Aorta (tissue), 5 donors: Measurements from ENCODE around the gene PDIA2. TPM values are rescaled to one million over a fixed set of nuclear protein-coding genes. Genes with fewer than 3 reads are reported as not detected.
A peak's percentile ranks its signal among the peaks of the same experiment; 100 is the strongest.

Source experiments
- ATAC-seq: fragments of 200-7000 bp; cut with Tn5 transposase; one replicate; pipeline ENCODE4 v1.9.1; 2022; ENCODE audit warnings: moderate library complexity; ENCODE audit not compliant: low FRiP score
- DNase-seq, 2 donors: peaks; one replicate each; pipeline ENCODE4 v3.0.0-alpha.2; 2020
- H3K27ac ChIP-seq, 2 donors: one replicate each; pipeline ENCODE4 v1.5.1; 2013; ENCODE audit warnings: low read length in 2 of 2, mild to moderate bottlenecking in 2 of 2, moderate library complexity in 2 of 2, control low read depth in 1 of 2, inconsistent platforms in 1 of 2, low read depth in 1 of 2
- H3K27me3 ChIP-seq, 2 donors: one replicate each; pipeline ENCODE4 v1.6.1; 2013; ENCODE audit warnings: control low read depth in 1 of 2, low read length in 1 of 2, mild to moderate bottlenecking in 1 of 2, moderate library complexity in 1 of 2; ENCODE audit not compliant: insufficient read depth in 2 of 2, control insufficient read depth in 1 of 2
- H3K36me3 ChIP-seq, 2 donors: one replicate each; pipeline ENCODE4 v1.6.1; 2013; ENCODE audit warnings: control low read depth in 1 of 2, low read length in 1 of 2, mild to moderate bottlenecking in 1 of 2; ENCODE audit not compliant: insufficient read depth in 2 of 2, control insufficient read depth in 1 of 2
- H3K4me1 ChIP-seq, 2 donors: one replicate each; pipeline ENCODE4 v1.6.1; 2013; ENCODE audit warnings: low read length in 2 of 2, control low read depth in 1 of 2, mild to moderate bottlenecking in 1 of 2, moderate library complexity in 1 of 2; ENCODE audit not compliant: insufficient read depth in 2 of 2, control insufficient read depth in 1 of 2
- H3K4me3 ChIP-seq, 2 donors: one replicate each; pipeline ENCODE4 v1.5.1; 2013; ENCODE audit warnings: low read length in 2 of 2, control low read depth in 1 of 2, mild to moderate bottlenecking in 1 of 2
- H3K9me3 ChIP-seq: one replicate; pipeline ENCODE4 v1.6.1; 2013; ENCODE audit warnings: mild to moderate bottlenecking, low read length; ENCODE audit not compliant: control insufficient read depth
- WGBS, 2 donors: extraction: QIAGEN DNeasy Blood & Tissue Kit; methylation state at CpG; one replicate each; pipeline ENCODE4 v1.1.7; 2013; 5-methylcytosine and 5-hydroxymethylcytosine counted together
- intact Hi-C, 2 donors: fragments of 100-400 bp; cut with DNase I; formaldehyde crosslinking; loops; one replicate each; pipeline versions ENCODE4 v1.14.2 to v1.15.0; 2022
- polyA plus RNA-seq, 2 donors: library from polyadenylated mRNA; stranded (reverse); fragments of 200-250 nt; gene quantifications; one replicate each; pipeline ENCODE4 v1.2.3, GENCODE V29; 2013
- total RNA-seq, 2 donors: library from RNA; stranded (reverse); fragmentation: NEBNext Ultra II Directional; extraction: Animal tissue kit (Norgen Biotek cat#: 25700); gene quantifications; one replicate each; pipeline ENCODE4 v1.2.1, GENCODE V29; 2021
- donor health status: healthy with polysubstance abuse.
- donor health status: Bipolar disorder and iron deficiency.
- donor health status: DM: no; HTN: no; CAD: no.
- donor health status: DM: no; HTN: no; CAD: no.
- donor health status: DM: yes; HTN: yes; CAD: no.

PDIA2 gene
- total and polyA plus RNA-seq, 4 donors = 1.6 to 6.3 (median 5.3) TPM; not detected in 1

DNA sequence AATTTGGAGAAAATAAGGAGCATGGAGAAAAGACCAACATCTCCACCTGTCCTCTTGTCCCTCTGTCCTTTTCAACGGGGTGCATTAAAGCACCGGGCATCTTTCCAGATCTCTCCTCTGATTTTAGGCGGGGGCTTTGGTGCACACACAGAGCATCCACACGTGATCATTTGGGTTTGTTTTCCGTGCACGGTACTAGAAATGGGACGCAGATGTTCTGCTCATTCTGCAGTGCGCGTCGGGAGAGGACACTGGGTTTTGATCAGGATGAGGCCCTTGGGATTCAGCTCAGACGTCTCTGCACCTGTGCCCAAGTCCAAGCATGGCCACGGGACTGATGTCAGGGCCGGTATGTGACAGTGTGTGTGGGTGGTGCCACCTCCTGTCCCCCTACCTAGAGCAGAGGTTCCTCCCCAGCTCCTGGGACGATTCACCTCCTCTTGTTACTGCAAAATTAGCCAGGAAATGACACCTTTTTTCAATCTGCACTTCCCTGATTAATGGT lies 31.9 kb downstream of the PDIA2 start:
- Histone ChIP-seq H3K9me3 (no peaks in the 10 kb centered on the region), H3K4me1 (no peaks in the 10 kb centered on the region), H3K4me3 (no peak overlapping the region), H3K27ac (no peak overlapping the region), H3K36me3 (peaks cover 0 to 1% of the 10 kb centered on the region in 2 donors), H3K27me3 (no peaks in the 10 kb centered on the region)
- ATAC-seq (no peak), DNase-seq (no peak)
- WGBS, 2 donors = 76 to 82% methylated on average over 14 of the region's 14 CpGs
- intact Hi-C loops = no loop called here

- Histone ChIP-seq H3K9me3 (no peaks in the 10 kb centered on the region), H3K27me3 (no peaks in the 10 kb centered on the region), H3K4me1 (no peaks in the 10 kb centered on the region), H3K4me3 (no peak overlapping the region), H3K36me3 (peaks cover 0 to 1% of the 10 kb centered on the region in 2 donors), H3K27ac (no peak overlapping the region)
- DNase-seq = no peak
- WGBS, 2 donors = 90 to 93% methylated on average over 19 of the region's 19 CpGs
- intact Hi-C loops = no loop called here
- no peak for ATAC-seq
Measured at GRCh38 chr16:316741-317464, 33.9 kb downstream of the PDIA2 start.

DNA sequence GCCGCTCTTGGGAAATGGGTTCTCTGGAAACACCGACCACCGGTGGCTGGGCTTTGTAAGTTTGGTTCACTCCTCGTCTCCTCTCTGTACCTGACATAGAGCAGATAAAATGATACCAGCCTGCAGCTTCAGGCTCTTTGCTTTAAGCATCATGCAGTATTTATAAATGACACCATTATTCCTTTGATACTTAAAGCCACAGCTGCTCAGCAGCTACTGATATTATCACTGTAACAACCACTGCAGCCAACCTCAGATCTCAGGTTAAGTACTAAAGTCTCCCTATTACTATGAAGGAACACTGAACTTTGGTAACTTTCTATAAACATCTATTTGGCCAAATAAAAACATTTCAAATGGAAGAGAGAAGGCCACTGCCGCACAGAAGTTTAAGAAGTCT lies 34.6 kb downstream of the PDIA2 start:
- Histone ChIP-seq H3K4me3 (no peak overlapping the region), H3K27me3 (no peaks in the 10 kb centered on the region), H3K27ac (no peak overlapping the region), H3K9me3 (no peaks in the 10 kb centered on the region), H3K36me3 (peaks cover 0 to 1% of the 10 kb centered on the region in 2 donors), H3K4me1 (no peaks in the 10 kb centered on the region)
- WGBS, 2 donors = 90 to 92% methylated on average over 5 of the region's 5 CpGs
- intact Hi-C loops = no loop called here
- DNase-seq (no peak), ATAC-seq (no peak)

GRCh38 chr16:318628-319027 lies 35.7 kb downstream of the PDIA2 start:
- Histone ChIP-seq H3K27me3 (no peaks in the 10 kb centered on the region), H3K36me3 (peaks cover 0 to 1% of the 10 kb centered on the region in 2 donors), H3K9me3 (no peaks in the 10 kb centered on the region), H3K4me1 (no peaks in the 10 kb centered on the region), H3K27ac (no peak overlapping the region), H3K4me3 (no peak overlapping the region)
- WGBS, 2 donors = 89% methylated on average over 22 of the region's 22 CpGs
- intact Hi-C loops = no loop called here
- DNase-seq (no peak), ATAC-seq (peak; percentile 15)

- intact Hi-C loops = no loop called here
- H3K4me1 ChIP-seq = no peaks in the 10 kb centered on the region
- 90 to 92% methylated on average over 5 of the region's 5 CpGs for WGBS, 2 donors
- H3K36me3 ChIP-seq = peaks cover 0 to 1% of the 10 kb centered on the region in 2 donors
- no peaks in the 10 kb centered on the region for H3K9me3 ChIP-seq
- no peak for DNase-seq
- no peak overlapping the region for H3K27ac ChIP-seq
- no peaks in the 10 kb centered on the region for H3K27me3 ChIP-seq
- no peak overlapping the region for H3K4me3 ChIP-seq
- ATAC-seq = no peak
Measured at GRCh38 chr16:320206-320605, 37.2 kb downstream of the PDIA2 start.

DNA sequence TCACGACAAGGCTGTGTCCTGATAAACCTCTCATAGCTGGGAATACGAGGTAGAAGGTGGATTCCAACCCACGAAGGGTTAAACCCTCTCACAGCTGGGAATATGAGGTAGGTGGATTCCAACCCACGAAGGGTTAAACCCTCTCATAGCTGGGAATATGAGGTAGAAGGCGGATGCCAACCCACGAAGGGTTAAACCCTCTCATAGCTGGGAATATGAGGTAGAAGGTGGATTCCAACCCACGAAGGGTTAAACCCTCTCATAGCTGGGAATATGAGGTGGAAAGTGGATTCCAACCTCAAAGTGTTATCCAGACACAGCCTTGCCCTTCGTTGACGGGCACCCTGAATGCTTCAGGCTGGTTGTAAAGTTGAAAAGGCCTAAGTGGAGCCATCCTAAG lies 38.6 kb downstream of the PDIA2 start:
- no peaks in the 10 kb centered on the region for H3K9me3 ChIP-seq
- intact Hi-C loops = no loop called here
- H3K36me3 ChIP-seq = peaks cover 0 to 1% of the 10 kb centered on the region in 2 donors
- no peaks in the 10 kb centered on the region for H3K4me1 ChIP-seq
- ATAC-seq = no peak
- H3K27me3 ChIP-seq = no peaks in the 10 kb centered on the region
- 62 to 68% methylated on average over 9 of the region's 9 CpGs for WGBS, 2 donors
- no peak for DNase-seq
- H3K27ac ChIP-seq = no peak overlapping the region
- H3K4me3 ChIP-seq = no peak overlapping the region

- intact Hi-C loops = loop anchor here in 1 of 2 donors (2.0 kb wide), 1 partner anchor 40 kb away; the partner anchor contains the start of gene PDIA2
- 91% methylated on average over 13 of the region's 13 CpGs for WGBS, 2 donors
Measured at GRCh38 chr16:322476-323143, 39.6 kb downstream of the PDIA2 start.

GRCh38 chr16:324201-324450 lies 41.2 kb downstream of the PDIA2 start:
- Histone ChIP-seq H3K27ac (no peak overlapping the region), H3K36me3 (no peaks in the 10 kb centered on the region), H3K27me3 (no peaks in the 10 kb centered on the region), H3K4me1 (no peaks in the 10 kb centered on the region), H3K9me3 (no peaks in the 10 kb centered on the region), H3K4me3 (no peak overlapping the region)
- no peak for DNase-seq
- WGBS, 2 donors = 92 to 93% methylated on average over 17 of the region's 17 CpGs
- intact Hi-C loops = no loop called here
- ATAC-seq = no peak

More at GRCh38 chr16:322476-323143, 39.6 kb downstream of the PDIA2 start:
- Histone ChIP-seq H3K27me3 (no peaks in the 10 kb centered on the region), H3K36me3 (peaks cover 0 to 1% of the 10 kb centered on the region in 2 donors), H3K27ac (no peak overlapping the region), H3K4me3 (no peak overlapping the region), H3K4me1 (no peaks in the 10 kb centered on the region), H3K9me3 (no peaks in the 10 kb centered on the region)
- no peak for ATAC-seq
- DNase-seq = no peak
